ENCODE data around the gene ZBTB20. TPM values are rescaled to one million over a fixed set of nuclear protein-coding genes. Genes with fewer than 3 reads are reported as not detected.

ZBTB20 gene
- total RNA-seq, 1 donor from 2014 or later = 1.6 TPM

- Mint-ChIP-seq H3K36me3 (ENCODE audit: low read depth) (no peaks in the 10 kb centered on the region), H3K9me3 (no peaks in the 10 kb centered on the region), H3K27ac (no peak overlapping the region), H3K4me3 (no peak overlapping the region), H3K27me3 (no peaks in the 10 kb centered on the region), H3K4me1 (no peaks in the 10 kb centered on the region)
- intact Hi-C loops (cut with micrococcal nuclease) = no loop called here
- DNase-seq = no peak
Observed at GRCh38 chr3:114622001-114622400, 525.1 kb downstream of the ZBTB20 start.

- no peaks in the 10 kb centered on the region for H3K9me3 Mint-ChIP-seq
- H3K27me3 Mint-ChIP-seq = no peaks in the 10 kb centered on the region
- no peak overlapping the region for H3K4me3 Mint-ChIP-seq
- intact Hi-C loops (cut with micrococcal nuclease) = no loop called here
- no peak for DNase-seq
- H3K36me3 Mint-ChIP-seq (ENCODE audit: low read depth) = no peaks in the 10 kb centered on the region
- H3K4me1 Mint-ChIP-seq = no peaks in the 10 kb centered on the region
- no peak overlapping the region for H3K27ac Mint-ChIP-seq
Observed at GRCh38 chr3:114619771-114620170, 527.3 kb downstream of the ZBTB20 start.

- Mint-ChIP-seq H3K27me3 (no peaks in the 10 kb centered on the region), H3K4me3 (no peak overlapping the region), H3K9me3 (peaks cover 3% of the 10 kb centered on the region), H3K4me1 (no peaks in the 10 kb centered on the region), H3K36me3 (ENCODE audit: low read depth) (no peaks in the 10 kb centered on the region), H3K27ac (no peak overlapping the region)
- DNase-seq = no peak
- intact Hi-C loops (cut with micrococcal nuclease) = no loop called here
Observed at GRCh38 chr3:114615523-114616085, 531.5 kb downstream of the ZBTB20 start.

GRCh38 chr3:114609973-114610630, 537.0 kb downstream of the ZBTB20 start:
- H3K36me3 Mint-ChIP-seq (ENCODE audit: low read depth) = no peaks in the 10 kb centered on the region
- no peaks in the 10 kb centered on the region for H3K4me1 Mint-ChIP-seq
- intact Hi-C loops (cut with micrococcal nuclease) = no loop called here
- no peaks in the 10 kb centered on the region for H3K27me3 Mint-ChIP-seq
- peaks cover 3% of the 10 kb centered on the region for H3K9me3 Mint-ChIP-seq
- H3K27ac Mint-ChIP-seq = no peak overlapping the region
- no peak for DNase-seq
- H3K4me3 Mint-ChIP-seq = no peak overlapping the region

GRCh38 chr3:114608293-114608692, 538.8 kb downstream of the ZBTB20 start:
- no peak for DNase-seq
- H3K9me3 Mint-ChIP-seq = peaks cover 3% of the 10 kb centered on the region
- no peaks in the 10 kb centered on the region for H3K27me3 Mint-ChIP-seq
- H3K4me1 Mint-ChIP-seq = no peaks in the 10 kb centered on the region
- intact Hi-C loops (cut with micrococcal nuclease) = no loop called here
- H3K4me3 Mint-ChIP-seq = no peak overlapping the region
- H3K27ac Mint-ChIP-seq = no peak overlapping the region
- H3K36me3 Mint-ChIP-seq (ENCODE audit: low read depth) = no peaks in the 10 kb centered on the region

GRCh38 chr3:114606336-114606735, 540.8 kb downstream of the ZBTB20 start:
- Mint-ChIP-seq H3K36me3 (ENCODE audit: low read depth) (no peaks in the 10 kb centered on the region), H3K27me3 (no peaks in the 10 kb centered on the region), H3K9me3 (no peaks in the 10 kb centered on the region), H3K27ac (no peak overlapping the region), H3K4me1 (no peaks in the 10 kb centered on the region), H3K4me3 (no peak overlapping the region)
- DNase-seq = no peak
- intact Hi-C loops (cut with micrococcal nuclease) = no loop called here

- H3K9me3 Mint-ChIP-seq = no peaks in the 10 kb centered on the region
- intact Hi-C loops (cut with micrococcal nuclease) = no loop called here
- DNase-seq = no peak
- no peak overlapping the region for H3K27ac Mint-ChIP-seq
- no peaks in the 10 kb centered on the region for H3K27me3 Mint-ChIP-seq
- no peaks in the 10 kb centered on the region for H3K36me3 Mint-ChIP-seq (ENCODE audit: low read depth)
- H3K4me1 Mint-ChIP-seq = no peaks in the 10 kb centered on the region
- no peak overlapping the region for H3K4me3 Mint-ChIP-seq
Observed at GRCh38 chr3:114600571-114600970, 546.5 kb downstream of the ZBTB20 start.

GRCh38 chr3:114597871-114598270, 549.2 kb downstream of the ZBTB20 start:
- Mint-ChIP-seq H3K27ac (no peak overlapping the region), H3K4me3 (no peak overlapping the region), H3K4me1 (no peaks in the 10 kb centered on the region), H3K36me3 (ENCODE audit: low read depth) (no peaks in the 10 kb centered on the region), H3K27me3 (no peaks in the 10 kb centered on the region), H3K9me3 (no peaks in the 10 kb centered on the region)
- no peak for DNase-seq
- intact Hi-C loops (cut with micrococcal nuclease) = no loop called here

GRCh38 chr3:114597012-114597411, 550.1 kb downstream of the ZBTB20 start:
- H3K9me3 Mint-ChIP-seq = no peaks in the 10 kb centered on the region
- intact Hi-C loops (cut with micrococcal nuclease) = no loop called here
- no peak overlapping the region for H3K27ac Mint-ChIP-seq
- H3K27me3 Mint-ChIP-seq = no peaks in the 10 kb centered on the region
- no peak for DNase-seq
- H3K36me3 Mint-ChIP-seq (ENCODE audit: low read depth) = no peaks in the 10 kb centered on the region
- H3K4me3 Mint-ChIP-seq = no peak overlapping the region
- H3K4me1 Mint-ChIP-seq = no peaks in the 10 kb centered on the region

- Mint-ChIP-seq H3K4me3 (no peak overlapping the region), H3K4me1 (no peaks in the 10 kb centered on the region), H3K27ac (no peak overlapping the region), H3K36me3 (ENCODE audit: low read depth) (no peaks in the 10 kb centered on the region), H3K9me3 (no peaks in the 10 kb centered on the region), H3K27me3 (no peaks in the 10 kb centered on the region)
- DNase-seq = no peak
- intact Hi-C loops (cut with micrococcal nuclease) = no loop called here
Observed at GRCh38 chr3:114596147-114596546, 550.9 kb downstream of the ZBTB20 start.

- Mint-ChIP-seq H3K4me3 (no peak overlapping the region), H3K27me3 (no peaks in the 10 kb centered on the region), H3K27ac (no peak overlapping the region), H3K4me1 (no peaks in the 10 kb centered on the region), H3K36me3 (ENCODE audit: low read depth) (no peaks in the 10 kb centered on the region), H3K9me3 (no peaks in the 10 kb centered on the region)
- no peak for DNase-seq
- intact Hi-C loops (cut with micrococcal nuclease) = no loop called here
Observed at GRCh38 chr3:114595522-114596028, 551.5 kb downstream of the ZBTB20 start.

GRCh38 chr3:114590309-114591047, 556.6 kb downstream of the ZBTB20 start:
- H3K27ac Mint-ChIP-seq = no peak overlapping the region
- no peaks in the 10 kb centered on the region for H3K4me1 Mint-ChIP-seq
- intact Hi-C loops (cut with micrococcal nuclease) = no loop called here
- no peak overlapping the region for H3K4me3 Mint-ChIP-seq
- no peak for DNase-seq
- no peaks in the 10 kb centered on the region for H3K27me3 Mint-ChIP-seq
- H3K36me3 Mint-ChIP-seq (ENCODE audit: low read depth) = no peaks in the 10 kb centered on the region
- H3K9me3 Mint-ChIP-seq = no peaks in the 10 kb centered on the region

- Mint-ChIP-seq H3K4me1 (peaks cover 2% of the 10 kb centered on the region), H3K9me3 (no peaks in the 10 kb centered on the region), H3K27ac (no peak overlapping the region), H3K36me3 (ENCODE audit: low read depth) (no peaks in the 10 kb centered on the region), H3K4me3 (no peak overlapping the region), H3K27me3 (no peaks in the 10 kb centered on the region)
- DNase-seq = no peak
- intact Hi-C loops (cut with micrococcal nuclease) = no loop called here
Observed at GRCh38 chr3:114587986-114588385, 559.1 kb downstream of the ZBTB20 start.

GRCh38 chr3:114586119-114586518, 561.0 kb downstream of the ZBTB20 start:
- Mint-ChIP-seq H3K27ac (no peak overlapping the region), H3K4me3 (no peak overlapping the region), H3K27me3 (no peaks in the 10 kb centered on the region), H3K4me1 (peaks cover 5% of the 10 kb centered on the region), H3K9me3 (no peaks in the 10 kb centered on the region), H3K36me3 (ENCODE audit: low read depth) (no peaks in the 10 kb centered on the region)
- DNase-seq = no peak
- intact Hi-C loops (cut with micrococcal nuclease) = no loop called here
